OCI-LY1 (cell line): Measurements from ENCODE around the gene SRBD1.

ENCODE experiments used
- H2AFZ ChIP-seq: fragments of 200-600 bp; sonication (generic), shearing (Covaris generic); 2 replicates; pipeline ENCODE4 v1.6.0; 2014; ENCODE audit warnings: antibody characterized with exemption, mild to moderate bottlenecking, low read length
- H3F3A ChIP-seq: fragments of 200-600 bp; sonication (generic), shearing (Covaris generic); 2 replicates; pipeline ENCODE4 v1.6.0; 2014; ENCODE audit warnings: mild to moderate bottlenecking, antibody characterized with exemption, low read length, moderate library complexity; ENCODE audit not compliant: insufficient read depth
- H3K27ac ChIP-seq: fragments of 200-600 bp; sonication (generic); 2 replicates; pipeline ENCODE4 v1.5.1; 2014; ENCODE audit warnings: low read length, mixed run types, mild to moderate bottlenecking, low read depth; ENCODE audit not compliant: poor library complexity, severe bottlenecking
- H3K27me3 ChIP-seq: fragments of 200-600 bp; sonication (generic); 2 replicates; pipeline ENCODE4 v1.6.0; 2014; ENCODE audit warnings: antibody characterized with exemption, mild to moderate bottlenecking, low read length, moderate library complexity; ENCODE audit not compliant: insufficient read depth
- H3K36me3 ChIP-seq: fragments of 200-600 bp; sonication (generic); 2 replicates; pipeline ENCODE4 v1.6.1; 2014; ENCODE audit warnings: mild to moderate bottlenecking, antibody characterized with exemption, low read length, moderate library complexity, mixed read lengths; ENCODE audit not compliant: insufficient read depth
- H3K4me1 ChIP-seq: fragments of 200-600 bp; sonication (generic); 2 replicates; pipeline ENCODE4 v1.5.1; 2014; ENCODE audit warnings: mild to moderate bottlenecking, low read length, moderate library complexity; ENCODE audit not compliant: insufficient read depth, severe bottlenecking
- H3K4me2 ChIP-seq: fragments of 200-600 bp; sonication (generic), shearing (Covaris generic); 2 replicates; pipeline ENCODE4 v1.6.1; 2014; ENCODE audit warnings: low read length
- H3K4me3 ChIP-seq: fragments of 200-600 bp; sonication (generic); 2 replicates; pipeline ENCODE4 v1.5.1; 2014; ENCODE audit warnings: low read length, low read depth, mild to moderate bottlenecking, mixed read lengths; ENCODE audit not compliant: poor library complexity, severe bottlenecking
- H3K79me2 ChIP-seq: fragments of 200-600 bp; shearing (Covaris generic); 2 replicates; pipeline ENCODE4 v1.6.1; 2016; ENCODE audit warnings: mixed run types, low read length, mixed read lengths; ENCODE audit not compliant: insufficient read depth
- H3K9ac ChIP-seq: fragments of 200-600 bp; sonication (generic), shearing (Covaris generic); 2 replicates; pipeline ENCODE4 v1.6.1; 2014; ENCODE audit warnings: mild to moderate bottlenecking, low read length, mixed read lengths
- H3K9me2 ChIP-seq: fragments of 200-600 bp; sonication (generic), shearing (Covaris generic); 2 replicates; pipeline ENCODE4 v1.6.1; 2014; ENCODE audit warnings: low read depth, mild to moderate bottlenecking, low read length, mixed read lengths
- H3K9me3 ChIP-seq: fragments of 200-600 bp; shearing (Covaris generic); 2 replicates; pipeline ENCODE4 v1.6.1; 2014; ENCODE audit warnings: low read length, mixed read lengths
- H4K20me1 ChIP-seq: fragments of 200-600 bp; sonication (generic), shearing (Covaris generic); 2 replicates; pipeline ENCODE4 v1.6.0; 2016; ENCODE audit warnings: mild to moderate bottlenecking, low read length; ENCODE audit not compliant: insufficient read depth
- CTCF ChIP-seq: fragments of 200-600 bp; sonication (generic), shearing (Covaris generic); IDR thresholded peaks from 2 replicates; pipeline ENCODE4 v1.5.1; 2017; ENCODE audit warnings: mild to moderate bottlenecking, antibody characterized with exemption, low read length, moderate library complexity, mixed read lengths
- EZH2 ChIP-seq: fragments of 200-600 bp; sonication (generic), shearing (Covaris generic); IDR thresholded peaks from 2 replicates; pipeline ENCODE4 v1.8.0; 2017; ENCODE audit warnings: borderline replicate concordance, mixed run types, mild to moderate bottlenecking, antibody characterized with exemption, low read length, moderate library complexity, mixed read lengths

Gene SRBD1

GRCh38 chr2:45396671-45397070 lies 214.4 kb downstream of the SRBD1 start:
- H2AFZ ChIP-seq, result no peak overlapping the region
- H3K79me2 ChIP-seq, result no peaks in the 10 kb centered on the region
- H3K4me2 ChIP-seq, result no peak overlapping the region
- H3K9ac ChIP-seq, result no peak overlapping the region
- no peaks in the 10 kb centered on the region for H3F3A ChIP-seq
- H3K4me3 ChIP-seq, result no peak overlapping the region
- H3K9me2 ChIP-seq, result no peaks in the 10 kb centered on the region
- TF ChIP-seq EZH2 (no peak), CTCF (no peak)
- no peaks in the 10 kb centered on the region for H3K27me3 ChIP-seq
- no peaks in the 10 kb centered on the region for H3K4me1 ChIP-seq
- H3K9me3 ChIP-seq, result no peaks in the 10 kb centered on the region
- H3K27ac ChIP-seq, result no peak overlapping the region
- no peaks in the 10 kb centered on the region for H3K36me3 ChIP-seq
- H4K20me1 ChIP-seq, result no peaks in the 10 kb centered on the region

- no peaks in the 10 kb centered on the region for H3K27me3 ChIP-seq
- H3K9ac ChIP-seq, result no peak overlapping the region
- no peaks in the 10 kb centered on the region for H3K4me1 ChIP-seq
- H3K79me2 ChIP-seq, result no peaks in the 10 kb centered on the region
- no peak overlapping the region for H2AFZ ChIP-seq
- no peaks in the 10 kb centered on the region for H3K9me3 ChIP-seq
- no peaks in the 10 kb centered on the region for H3K36me3 ChIP-seq
- no peaks in the 10 kb centered on the region for H3F3A ChIP-seq
- TF ChIP-seq CTCF (no peak), EZH2 (no peak)
- no peaks in the 10 kb centered on the region for H3K9me2 ChIP-seq
- no peak overlapping the region for H3K4me3 ChIP-seq
- no peaks in the 10 kb centered on the region for H4K20me1 ChIP-seq
- H3K27ac ChIP-seq, result no peak overlapping the region
- H3K4me2 ChIP-seq, result no peak overlapping the region
Measured at GRCh38 chr2:45394842-45395241, 216.2 kb downstream of the SRBD1 start.

- Histone ChIP-seq H3K79me2 (no peaks in the 10 kb centered on the region), H3K9me2 (no peaks in the 10 kb centered on the region), H3K9me3 (no peaks in the 10 kb centered on the region), H3K9ac (no peak overlapping the region), H2AFZ (no peak overlapping the region), H4K20me1 (no peaks in the 10 kb centered on the region), H3K4me3 (no peak overlapping the region), H3K4me2 (no peak overlapping the region), H3K27ac (no peak overlapping the region), H3K27me3 (no peaks in the 10 kb centered on the region), H3K36me3 (no peaks in the 10 kb centered on the region), H3F3A (no peaks in the 10 kb centered on the region), H3K4me1 (no peaks in the 10 kb centered on the region)
- no peak for TF ChIP-seq EZH2
- no peak for TF ChIP-seq CTCF
Measured at GRCh38 chr2:45394216-45394615, 216.9 kb downstream of the SRBD1 start.
